ENCODE data around the gene GAGE10.
"Not testable (repeated sequence)": the region's sequence is repeated elsewhere in the genome, so short reads cannot be mapped to it uniquely, and the experiment has no call there.

The GAGE10 gene

GRCh38 chrX:49276671-49277534 is 26.5 kb upstream of the GAGE10 start:
- DNase-seq, result no peak

- no peak for DNase-seq
These were observed 26.0 kb upstream of the GAGE10 start for GRCh38 chrX:49277535-49277830.

GRCh38 chrX:49278081-49278480 is 25.4 kb upstream of the GAGE10 start:
- no peak for DNase-seq

GRCh38 chrX:49282647-49283011 is 20.8 kb upstream of the GAGE10 start:
- DNase-seq, result no peak

- DNase-seq, result no peak
These were observed 19.2 kb upstream of the GAGE10 start for GRCh38 chrX:49284212-49284611.

- DNase-seq, result no peak
These were observed 17.3 kb upstream of the GAGE10 start for GRCh38 chrX:49286136-49286535.

GRCh38 chrX:49286581-49286980 is 16.9 kb upstream of the GAGE10 start:
- DNase-seq, result no peak

GRCh38 chrX:49287665-49288064 is 15.8 kb upstream of the GAGE10 start:
- DNase-seq, result no peak

- DNase-seq, result no peak
These were observed 13.2 kb upstream of the GAGE10 start for GRCh38 chrX:49290215-49290614.

- no peak for DNase-seq
These were observed 11.7 kb upstream of the GAGE10 start for GRCh38 chrX:49291615-49292337.

- no peak for DNase-seq
These were observed 10.8 kb upstream of the GAGE10 start for GRCh38 chrX:49292400-49293362.

GRCh38 chrX:49299293-49299692 is 4.2 kb upstream of the GAGE10 start:
- not testable (repeated sequence) for DNase-seq

GRCh38 chrX:49300703-49301102 is 2.7 kb upstream of the GAGE10 start:
- DNase-seq, result no peak

GRCh38 chrX:49307775-49308174 is 4.3 kb downstream of the GAGE10 start:
- not testable (repeated sequence) for DNase-seq

- no peak for DNase-seq
These were observed 5.3 kb downstream of the GAGE10 start for GRCh38 chrX:49308604-49309269.

GRCh38 chrX:49309401-49309981 is 6.0 kb downstream of the GAGE10 start:
- DNase-seq, result no peak

- DNase-seq, result no peak
These were observed 6.9 kb downstream of the GAGE10 start for GRCh38 chrX:49310371-49310770.

- DNase-seq, result no peak
These were observed 8.7 kb downstream of the GAGE10 start for GRCh38 chrX:49312176-49312575.

- no peak for DNase-seq
These were observed 12.6 kb downstream of the GAGE10 start for GRCh38 chrX:49316085-49316484.

- not testable (repeated sequence) for DNase-seq
These were observed 18.3 kb downstream of the GAGE10 start, which contains the start of gene GAGE12J for GRCh38 chrX:49321737-49322136. Gene GAGE12J (plus strand): TSS chrX:49322037. CDS start chrX:49323194, 1,157 bp downstream.

GRCh38 chrX:49322266-49322665 is 18.8 kb downstream of the GAGE10 start:
- DNase-seq, result not testable (repeated sequence)

GRCh38 chrX:49323735-49324134 is 20.3 kb downstream of the GAGE10 start:
- DNase-seq, result not testable (repeated sequence)

All from NCI-H2171 (cell line).